Karpas-422 (cell line): ENCODE measurements around the gene MFSD6L. TPM values are rescaled to one million over a fixed set of nuclear protein-coding genes. Genes with fewer than 3 reads are reported as not detected.

Source experiments
- DNase-seq: peaks from one replicate; pipeline ENCODE4 v3.0.0-alpha.2; 2015
- H2AFZ ChIP-seq: fragments of 200-600 bp; sonication (generic); 2 replicates; pipeline ENCODE4 v1.6.1; 2014; ENCODE audit warnings: antibody characterized with exemption, low read length, mixed read lengths
- H3K27ac ChIP-seq: fragments of 200-600 bp; sonication (generic); 2 replicates; pipeline ENCODE4 v1.5.1; 2014; ENCODE audit warnings: mild to moderate bottlenecking, low read length, moderate library complexity
- H3K27me3 ChIP-seq: fragments of 200-600 bp; sonication (generic); 2 replicates; pipeline ENCODE4 v1.6.1; 2014; ENCODE audit warnings: low read length, mixed read lengths
- H3K36me3 ChIP-seq: fragments of 200-600 bp; sonication (generic); 2 replicates; pipeline ENCODE4 v1.6.1; 2014; ENCODE audit warnings: low read length, mixed read lengths; ENCODE audit not compliant: insufficient read depth
- H3K4me1 ChIP-seq: fragments of 200-600 bp; sonication (generic); 2 replicates; pipeline ENCODE4 v1.6.1; 2014; ENCODE audit warnings: mild to moderate bottlenecking, low read length, mixed read lengths
- H3K4me2 ChIP-seq: fragments of 200-600 bp; sonication (generic); 2 replicates; pipeline ENCODE4 v1.6.1; 2014; ENCODE audit warnings: low read length, low read depth, mild to moderate bottlenecking; ENCODE audit not compliant: poor library complexity, severe bottlenecking
- H3K4me3 ChIP-seq: fragments of 200-600 bp; sonication (generic); 2 replicates; pipeline ENCODE4 v1.5.1; 2014; ENCODE audit warnings: mild to moderate bottlenecking, antibody characterized with exemption, low read length, mixed read lengths
- H3K79me2 ChIP-seq: fragments of 200-600 bp; sonication (generic); 2 replicates; pipeline ENCODE4 v1.6.1; 2014; ENCODE audit warnings: mild to moderate bottlenecking, low read length, mixed read lengths
- H3K9ac ChIP-seq: fragments of 200-600 bp; sonication (generic); 2 replicates; pipeline ENCODE4 v1.6.0; 2014; ENCODE audit warnings: low read length
- H3K9me2 ChIP-seq: fragments of 200-600 bp; sonication (generic), shearing (Covaris generic); replicated peaks from 2 replicates; pipeline ENCODE4 v1.6.0; 2014; ENCODE audit warnings: mild to moderate bottlenecking, low read length, moderate library complexity; ENCODE audit not compliant: insufficient read depth
- H3K9me3 ChIP-seq: fragments of 300-700, 200-600 bp; sonication (generic); 2 replicates; pipeline ENCODE4 v1.6.1; 2014; ENCODE audit warnings: low read length, mixed read lengths
- H4K20me1 ChIP-seq: fragments of 200-600 bp; sonication (generic); 2 replicates; pipeline ENCODE4 v1.6.1; 2014; ENCODE audit warnings: mild to moderate bottlenecking, antibody characterized with exemption, low read length, low read depth; ENCODE audit not compliant: insufficient read depth
- total RNA-seq: library from RNA; depleted of rRNA; stranded (reverse); fragments of >200 nt; shearing (Covaris generic); gene quantifications from 2 replicates; pipeline ENCODE4 v1.2.3, GENCODE V29; 2014; ENCODE audit warnings: low replicate concordance

MFSD6L gene
- total RNA-seq, 1 experiment from 2014 or later: not detected

- no peak overlapping the region for H2AFZ ChIP-seq
- no peak for DNase-seq
- H3K27me3 ChIP-seq: no peaks in the 10 kb centered on the region
- H4K20me1 ChIP-seq: no peaks in the 10 kb centered on the region
- no peak overlapping the region for H3K4me2 ChIP-seq
- no peak overlapping the region for H3K4me3 ChIP-seq
- H3K36me3 ChIP-seq: no peaks in the 10 kb centered on the region
- no peaks in the 10 kb centered on the region for H3K4me1 ChIP-seq
- H3K9me2 ChIP-seq: no peaks in the 10 kb centered on the region
- peaks cover 5% of the 10 kb centered on the region; the same call in 1 of the 2 replicates for H3K9me3 ChIP-seq
- H3K9ac ChIP-seq: no peak overlapping the region
- H3K79me2 ChIP-seq: no peaks in the 10 kb centered on the region
- H3K27ac ChIP-seq: no peak overlapping the region
Measured at GRCh38 chr17:8776248-8776647, 22.9 kb downstream of the MFSD6L start.

GRCh38 chr17:8766731-8767130 lies 32.4 kb downstream of the MFSD6L start:
- Histone ChIP-seq H3K4me3 (no peak overlapping the region), H3K9ac (no peak overlapping the region), H3K79me2 (no peaks in the 10 kb centered on the region), H3K9me3 (no peaks in the 10 kb centered on the region), H3K27me3 (no peaks in the 10 kb centered on the region), H3K4me2 (no peak overlapping the region), H3K27ac (no peak overlapping the region), H3K4me1 (no peaks in the 10 kb centered on the region), H2AFZ (no peak overlapping the region), H4K20me1 (no peaks in the 10 kb centered on the region), H3K36me3 (no peaks in the 10 kb centered on the region), H3K9me2 (no peaks in the 10 kb centered on the region)
- DNase-seq: no peak

- H3K4me1 ChIP-seq: no peaks in the 10 kb centered on the region
- H3K4me3 ChIP-seq: no peak overlapping the region
- no peak overlapping the region for H3K4me2 ChIP-seq
- H3K9ac ChIP-seq: no peak overlapping the region
- H3K27me3 ChIP-seq: no peaks in the 10 kb centered on the region
- no peaks in the 10 kb centered on the region for H3K9me3 ChIP-seq
- DNase-seq: no peak
- H3K36me3 ChIP-seq: no peaks in the 10 kb centered on the region
- H3K27ac ChIP-seq: no peak overlapping the region
- no peaks in the 10 kb centered on the region for H3K79me2 ChIP-seq
- no peak overlapping the region for H2AFZ ChIP-seq
- no peaks in the 10 kb centered on the region for H3K9me2 ChIP-seq
- no peaks in the 10 kb centered on the region for H4K20me1 ChIP-seq
Measured at GRCh38 chr17:8762012-8762411, 37.2 kb downstream of the MFSD6L start.

DNA sequence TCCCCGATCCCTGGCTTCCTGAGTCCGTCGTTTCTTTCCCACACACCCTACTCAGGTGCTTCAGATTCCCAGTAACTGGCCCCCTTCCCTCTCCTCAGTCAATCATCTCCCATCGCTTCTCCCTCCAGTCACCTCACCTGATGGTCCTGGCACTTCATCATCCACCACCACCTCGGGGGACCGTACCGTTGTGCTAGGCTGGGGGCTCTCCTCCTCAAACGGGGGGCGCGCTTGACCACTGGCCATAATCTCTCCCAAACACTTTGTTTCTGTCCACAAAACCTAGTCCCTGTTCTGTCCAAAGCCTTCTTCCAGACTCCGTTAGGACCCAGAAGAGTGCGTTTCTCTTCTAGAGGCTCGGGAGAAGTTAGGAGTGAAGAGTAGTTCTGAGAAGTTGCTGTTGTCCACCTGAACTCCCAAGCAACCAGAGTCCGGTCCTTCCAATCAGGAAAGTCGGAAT lies 41.0 kb downstream of the MFSD6L start, which contains the start of gene SPDYE4:
Gene SPDYE4 (minus strand): TSS at position 410 of the 460 bp plus-strand sequence. CDS start 164 bp downstream, at position 246.
- H2AFZ ChIP-seq: no peak within 1 kb of the TSS
- H3K9me2 ChIP-seq: no peaks in the 10 kb centered on the region
- H3K27me3 ChIP-seq: no peaks in the 10 kb centered on the region
- H3K36me3 ChIP-seq: no peaks in the 10 kb centered on the region
- no peak within 1 kb of the TSS for H3K4me3 ChIP-seq
- no peak within 1 kb of the TSS for H3K27ac ChIP-seq
- no peaks in the 10 kb centered on the region for H3K9me3 ChIP-seq
- no peak within 1 kb of the TSS for H3K4me2 ChIP-seq
- no peaks in the 10 kb centered on the region for H3K4me1 ChIP-seq
- H3K9ac ChIP-seq: no peak within 1 kb of the TSS
- no peaks in the 10 kb centered on the region for H3K79me2 ChIP-seq
- no peaks in the 10 kb centered on the region for H4K20me1 ChIP-seq
- no peak for DNase-seq

DNA sequence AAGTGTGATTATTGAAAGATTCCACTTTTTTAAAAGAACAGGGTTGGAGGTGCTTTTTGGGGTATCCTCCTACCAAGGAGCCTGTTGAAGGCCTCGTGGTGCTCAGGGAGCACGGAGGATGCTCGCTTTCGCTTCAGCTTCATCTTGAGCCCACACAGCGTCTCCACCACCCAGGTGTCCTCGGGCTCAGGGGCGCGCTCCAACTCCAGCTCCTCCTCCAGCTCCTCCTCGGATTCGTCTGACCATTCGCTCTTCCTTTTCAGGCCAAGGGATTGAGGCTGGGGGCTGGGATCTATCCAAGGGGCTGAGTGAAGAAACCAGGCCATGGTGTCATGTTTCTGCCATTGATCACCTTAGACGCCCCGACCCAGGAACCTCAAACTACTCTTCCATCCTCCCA lies 42.0 kb downstream of the MFSD6L start:
- Histone ChIP-seq H2AFZ (no peak overlapping the region), H3K4me3 (no peak overlapping the region), H3K27me3 (no peaks in the 10 kb centered on the region), H3K27ac (no peak overlapping the region), H3K4me1 (no peaks in the 10 kb centered on the region), H3K9me3 (no peaks in the 10 kb centered on the region), H3K9ac (no peak overlapping the region), H4K20me1 (no peaks in the 10 kb centered on the region), H3K9me2 (no peaks in the 10 kb centered on the region), H3K36me3 (no peaks in the 10 kb centered on the region), H3K4me2 (no peak overlapping the region), H3K79me2 (no peaks in the 10 kb centered on the region)
- DNase-seq: no peak

DNA sequence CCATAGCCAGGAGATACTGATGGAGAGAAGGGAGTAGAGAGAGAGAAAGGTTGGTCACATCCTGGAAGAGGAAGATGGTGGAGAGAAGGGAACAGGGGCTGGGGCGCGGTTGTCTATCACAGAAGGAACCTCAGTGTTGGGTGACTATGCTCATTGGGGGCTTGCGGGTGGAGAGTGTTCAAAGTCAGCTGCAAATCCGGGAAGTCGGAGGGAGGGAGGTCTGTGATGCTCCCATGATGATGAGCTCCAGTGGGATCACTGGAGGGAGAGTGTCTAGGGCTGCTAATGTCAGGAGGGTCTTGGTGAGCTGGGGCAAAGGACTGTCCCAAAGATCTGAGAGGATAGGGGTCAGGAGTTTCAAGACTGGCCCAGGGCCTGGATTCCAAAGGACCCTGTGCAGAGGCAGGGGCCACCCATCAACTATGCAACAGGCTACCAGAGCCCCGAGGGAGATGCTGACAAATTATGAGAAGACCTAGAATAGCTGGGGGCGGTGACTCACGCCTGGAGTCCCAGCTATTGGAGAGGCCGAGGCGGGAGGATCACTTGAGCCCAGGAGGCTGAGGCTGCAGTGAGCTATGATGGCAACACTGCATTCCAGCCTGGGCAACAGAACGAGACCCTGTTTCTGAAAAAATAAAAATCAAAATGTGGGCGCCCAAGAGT lies 43.4 kb downstream of the MFSD6L start:
- DNase-seq: no peak
- Histone ChIP-seq H3K4me2 (no peak overlapping the region), H3K27me3 (no peaks in the 10 kb centered on the region), H3K4me3 (no peak overlapping the region), H3K9me2 (no peaks in the 10 kb centered on the region), H3K79me2 (no peaks in the 10 kb centered on the region), H3K36me3 (no peaks in the 10 kb centered on the region), H4K20me1 (no peaks in the 10 kb centered on the region), H3K4me1 (no peaks in the 10 kb centered on the region), H3K9me3 (no peaks in the 10 kb centered on the region), H3K9ac (no peak overlapping the region), H2AFZ (no peak overlapping the region), H3K27ac (no peak overlapping the region)

DNA sequence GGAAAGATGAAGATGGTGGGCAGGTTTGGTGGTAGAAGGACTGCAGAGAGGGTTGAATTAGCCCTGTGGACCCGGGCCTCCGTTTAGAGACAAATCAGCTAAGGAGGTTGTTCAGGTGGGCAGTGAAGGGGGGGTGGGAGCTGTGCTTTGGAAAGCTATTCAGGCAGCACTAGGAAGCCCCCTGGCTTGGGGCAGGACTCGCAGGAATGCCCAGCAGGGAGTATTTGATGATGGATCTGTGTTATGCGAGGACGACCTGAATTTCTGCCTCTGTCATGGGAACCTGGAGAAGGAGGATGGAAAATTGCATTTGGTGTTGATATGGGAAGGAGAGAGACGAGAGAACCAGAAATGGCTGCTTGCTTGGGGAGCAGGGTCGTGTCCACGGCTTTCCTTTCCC lies 44.3 kb downstream of the MFSD6L start:
- Histone ChIP-seq H3K4me2 (no peak overlapping the region), H3K9me3 (no peaks in the 10 kb centered on the region)

GRCh38 chr17:8753976-8754440 lies 45.2 kb downstream of the MFSD6L start:
- H3K36me3 ChIP-seq: no peaks in the 10 kb centered on the region

More for the DNA sequence above, 44.3 kb downstream of the MFSD6L start:
- Histone ChIP-seq H3K27ac (no peak overlapping the region), H3K9me2 (no peaks in the 10 kb centered on the region), H2AFZ (no peak overlapping the region), H3K36me3 (no peaks in the 10 kb centered on the region), H3K27me3 (no peaks in the 10 kb centered on the region), H3K9ac (no peak overlapping the region), H3K4me1 (no peaks in the 10 kb centered on the region), H3K79me2 (no peaks in the 10 kb centered on the region), H3K4me3 (no peak overlapping the region), H4K20me1 (no peaks in the 10 kb centered on the region)
- DNase-seq: no peak

More at GRCh38 chr17:8753976-8754440, 45.2 kb downstream of the MFSD6L start:
- H3K27ac ChIP-seq: no peak overlapping the region
- H3K4me2 ChIP-seq: no peak overlapping the region
- H3K9ac ChIP-seq: no peak overlapping the region
- no peaks in the 10 kb centered on the region for H3K4me1 ChIP-seq
- peak; percentile 54 for DNase-seq
- no peaks in the 10 kb centered on the region for H3K27me3 ChIP-seq
- no peaks in the 10 kb centered on the region for H4K20me1 ChIP-seq
- H2AFZ ChIP-seq: no peak overlapping the region
- no peaks in the 10 kb centered on the region for H3K9me2 ChIP-seq
- no peaks in the 10 kb centered on the region for H3K9me3 ChIP-seq
- H3K4me3 ChIP-seq: no peak overlapping the region
- no peaks in the 10 kb centered on the region for H3K79me2 ChIP-seq
